K562 (cell line): ENCODE results near the gene XPO6. TPM values are rescaled to one million over a fixed set of nuclear protein-coding genes. Genes with fewer than 3 reads are reported as not detected.

ENCODE experiments used
- BCOR ChIP-seq: fragments of 450-650 bp; IDR thresholded peaks from 2 replicates; pipeline ENCODE4 v1.6.1; 2016
- ETV5 ChIP-seq: sonication (generic); formaldehyde crosslinking; IDR thresholded peaks from 2 replicates; pipeline ENCODE4 v1.4.0; 2020; ENCODE audit warnings: low read depth, mild to moderate bottlenecking, missing genetic modification reagents
- HSF4 ChIP-seq: fragments of 250-450 bp; sonication (Bioruptor Pico); IDR thresholded peaks from 2 replicates; pipeline ENCODE4 v2.1.2; 2022; ENCODE audit warnings: mild to moderate bottlenecking, moderate library complexity, borderline replicate concordance
- MAFG ChIP-seq: fragments of 450-650 bp; conservative IDR thresholded peaks from 2 replicates; pipeline ENCODE4 v1.6.1; 2016; ENCODE audit warnings: missing genetic modification characterization, missing compliant biosample characterization
- PML ChIP-seq: IDR thresholded peaks from 2 replicates; pipeline ENCODE4 v1.6.1; 2012; ENCODE audit warnings: low read length, inconsistent platforms
- RAD51 ChIP-seq: fragments of 450-650 bp; IDR thresholded peaks from 2 replicates; pipeline ENCODE4 v1.7.1; 2016; ENCODE audit warnings: low read depth, mild to moderate bottlenecking, borderline replicate concordance
- RUNX1 ChIP-seq: sonication (generic); IDR thresholded peaks from 2 replicates; pipeline ENCODE4 v1.6.1; 2016; ENCODE audit warnings: antibody characterized with exemption, low read depth
- SP2 ChIP-seq: IDR thresholded peaks from 2 replicates; pipeline ENCODE4 v1.6.1; 2011; ENCODE audit warnings: mild to moderate bottlenecking, low read depth, low read length, moderate library complexity; ENCODE audit not compliant: poor library complexity, severe bottlenecking; ENCODE audit errors: extremely low read depth
- TBP ChIP-seq: optimal IDR thresholded peaks from 2 replicates; pipeline ENCODE3; 2011; ENCODE audit warnings: low read depth, low read length, improper control_type of control experiment
- TOE1 ChIP-seq, 2 experiments: fragments of 450-650 bp in 1 of 2; sonication (generic) in 1 of 2; formaldehyde crosslinking in 1 of 2; IDR thresholded peaks; 2 replicates each; pipeline versions ENCODE4 v1.7.1 to v1.8.0; 2016 to 2022; ENCODE audit warnings: borderline replicate concordance in 2 of 2, mild to moderate bottlenecking in 2 of 2, antibody characterized with exemption in 1 of 2, inconsistent platforms in 1 of 2, low read depth in 1 of 2, missing genetic modification reagents in 1 of 2, moderate library complexity in 1 of 2
- XRCC5 ChIP-seq: fragments of 200-400 bp; formaldehyde crosslinking; IDR thresholded peaks from 2 replicates; pipeline ENCODE4 v1.6.1; 2017; ENCODE audit warnings: low read depth, mild to moderate bottlenecking, low read length
- ZKSCAN8 ChIP-seq: fragments of 200-800 bp; sonication (Bioruptor generic); IDR thresholded peaks from 2 replicates; pipeline ENCODE4 v1.6.1; 2016; ENCODE audit warnings: missing genetic modification characterization, missing compliant biosample characterization
- ZNF347 ChIP-seq: fragments of 450-650 bp; formaldehyde crosslinking; IDR thresholded peaks from 2 replicates; pipeline ENCODE4 v1.4.0; 2020; ENCODE audit warnings: low read depth, mild to moderate bottlenecking, moderate library complexity
- ZNF584 ChIP-seq: fragments of 200-800 bp; sonication (Bioruptor generic); IDR thresholded peaks from 2 replicates; pipeline ENCODE4 v1.6.1; 2016; ENCODE audit warnings: low read depth, mild to moderate bottlenecking, missing genetic modification characterization, missing compliant biosample characterization
- ZNF75A ChIP-seq: fragments of 450-650 bp; formaldehyde crosslinking; IDR thresholded peaks from 2 replicates; pipeline ENCODE4 v1.4.0; 2020; ENCODE audit warnings: mild to moderate bottlenecking
- polyA plus RNA-seq, 8 experiments: library from polyadenylated mRNA; depleted of rRNA in 4 of 8; stranded (reverse) in 5 of 8; unstranded in 3 of 8; fragments of >200 nt; fragmentation: Nextera tagmentation in 2 of 8; fragmentation: Illumina TruSeq in 1 of 8; extraction: Ambion mirVana in 2 of 8; extraction: Trizol in 1 of 8; gene quantifications; 2 replicates each; pipeline versions ENCODE4 v1.2.1 to v1.2.3, GENCODE V29; 2011 to 2014; ENCODE audit warnings: inconsistent platforms in 1 of 8, missing spikeins in 1 of 8
- total RNA-seq, 7 experiments: library from RNA; depleted of rRNA in 6 of 7; stranded (reverse); fragments of >200 nt in 6 of 7; fragmentation: Illumina TruSeq in 2 of 7; extraction: Trizol in 2 of 7; gene quantifications; 2 replicates each; pipeline versions ENCODE4 v1.2.1 to v1.2.3, GENCODE V29; 2011 to 2021; ENCODE audit warnings: low replicate concordance in 1 of 7
- TF ChIP-seq, protein P1 (sequence below): fragments of 150-350 bp; conservative IDR thresholded peaks from 2 replicates; pipeline ENCODE4 v1.6.1; 2014; ENCODE audit warnings: low read length
- TF ChIP-seq, protein P2 (sequence below): sonication (generic); formaldehyde crosslinking; IDR thresholded peaks from 2 replicates; pipeline ENCODE4 v1.8.1; 2023; ENCODE audit warnings: mild to moderate bottlenecking, missing genetic modification reagents
- TF ChIP-seq, protein P3 (sequence below): IDR thresholded peaks from 2 replicates; pipeline ENCODE4 v1.6.1; 2016; ENCODE audit warnings: missing genetic modification characterization, missing compliant biosample characterization
- TF ChIP-seq, protein P4 (sequence below): fragments of 250-450 bp; sonication (Bioruptor Pico); IDR thresholded peaks from 2 replicates; pipeline ENCODE4 v1.8.0; 2022; ENCODE audit warnings: moderate library complexity, mild to moderate bottlenecking, inconsistent platforms

Gene XPO6
- total and polyA plus RNA-seq, 9 of the 15 experiments (the other 6 are each of a cell fraction or from before 2014, with no cell fraction given): 11.2 to 196 (median 119) TPM

DNA sequence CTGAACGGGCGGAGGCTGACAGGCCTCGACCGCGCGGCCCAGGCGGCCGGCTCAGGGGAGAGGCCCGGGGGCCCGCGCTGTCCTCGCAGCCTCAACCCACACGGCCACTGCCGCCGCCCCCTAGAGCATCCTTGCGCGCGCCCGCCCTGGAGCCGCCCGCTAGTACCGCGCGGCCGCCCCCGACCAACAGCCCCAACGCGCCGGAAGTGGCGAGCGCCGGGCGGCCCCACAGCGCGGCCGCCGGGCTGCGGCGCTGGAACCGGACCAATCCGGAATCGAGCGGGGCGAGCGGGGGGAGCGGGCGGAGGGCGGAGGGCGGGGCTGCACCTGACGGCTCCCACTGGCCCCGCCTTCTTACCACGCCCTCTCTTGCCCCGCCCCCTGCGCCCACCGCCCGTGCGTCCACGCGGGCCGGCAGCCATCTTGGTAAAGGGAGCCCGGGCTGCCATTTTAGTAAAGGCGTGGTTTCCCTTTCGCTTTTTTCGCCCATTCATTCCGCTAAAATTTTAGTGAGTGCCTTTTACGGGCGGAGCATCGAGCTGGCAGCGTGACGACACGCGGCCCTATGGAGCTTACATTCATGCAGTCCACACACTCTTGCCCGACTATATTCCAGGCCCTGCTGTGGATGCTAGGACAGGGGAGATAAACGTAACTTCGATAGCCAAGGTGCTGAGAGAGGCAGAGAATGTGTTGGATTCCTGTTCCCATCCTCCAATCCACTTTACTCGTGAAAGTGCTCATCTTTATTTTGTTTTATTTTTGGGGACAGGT lies at the start of gene XPO6 (continued):
- TF ChIP-seq, protein P1, sequence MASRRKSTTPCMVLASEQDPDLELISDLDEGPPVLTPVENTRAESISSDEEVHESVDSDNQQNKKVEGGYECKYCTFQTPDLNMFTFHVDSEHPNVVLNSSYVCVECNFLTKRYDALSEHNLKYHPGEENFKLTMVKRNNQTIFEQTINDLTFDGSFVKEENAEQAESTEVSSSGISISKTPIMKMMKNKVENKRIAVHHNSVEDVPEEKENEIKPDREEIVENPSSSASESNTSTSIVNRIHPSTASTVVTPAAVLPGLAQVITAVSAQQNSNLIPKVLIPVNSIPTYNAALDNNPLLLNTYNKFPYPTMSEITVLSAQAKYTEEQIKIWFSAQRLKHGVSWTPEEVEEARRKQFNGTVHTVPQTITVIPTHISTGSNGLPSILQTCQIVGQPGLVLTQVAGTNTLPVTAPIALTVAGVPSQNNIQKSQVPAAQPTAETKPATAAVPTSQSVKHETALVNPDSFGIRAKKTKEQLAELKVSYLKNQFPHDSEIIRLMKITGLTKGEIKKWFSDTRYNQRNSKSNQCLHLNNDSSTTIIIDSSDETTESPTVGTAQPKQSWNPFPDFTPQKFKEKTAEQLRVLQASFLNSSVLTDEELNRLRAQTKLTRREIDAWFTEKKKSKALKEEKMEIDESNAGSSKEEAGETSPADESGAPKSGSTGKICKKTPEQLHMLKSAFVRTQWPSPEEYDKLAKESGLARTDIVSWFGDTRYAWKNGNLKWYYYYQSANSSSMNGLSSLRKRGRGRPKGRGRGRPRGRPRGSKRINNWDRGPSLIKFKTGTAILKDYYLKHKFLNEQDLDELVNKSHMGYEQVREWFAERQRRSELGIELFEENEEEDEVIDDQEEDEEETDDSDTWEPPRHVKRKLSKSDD: peak; percentile 96; the same call in 1 of the 2 replicates
- TF ChIP-seq ZKSCAN8 (no peak), MAFG (no peak), HSF4 (CRISPR knock-in tag) (no peak), PML (0 out of 2 replicates have a peak, but pooled peaks have one; percentile 20), XRCC5 (peak; percentile 61; the same call in 1 of the 2 replicates), TBP (no peak), RUNX1 (no peak), SP2 (no peak), ZNF584 (peak; percentile 95), BCOR (no peak), RAD51 (no peak; the same call in 1 of the 2 replicates), TOE1 (IDR thresholded peaks at IDR 0.05; ENCODE audit: borderline replicate concordance) (no peak), TOE1 (CRISPR knock-in tag; IDR thresholded peaks at IDR 0.05; ENCODE audit: borderline replicate concordance, low read depth) (no peak), ZNF75A (CRISPR knock-in tag) (no peak), ZNF347 (CRISPR knock-in tag) (no peak), ETV5 (CRISPR knock-in tag) (no peak)
- TF ChIP-seq, protein P2, sequence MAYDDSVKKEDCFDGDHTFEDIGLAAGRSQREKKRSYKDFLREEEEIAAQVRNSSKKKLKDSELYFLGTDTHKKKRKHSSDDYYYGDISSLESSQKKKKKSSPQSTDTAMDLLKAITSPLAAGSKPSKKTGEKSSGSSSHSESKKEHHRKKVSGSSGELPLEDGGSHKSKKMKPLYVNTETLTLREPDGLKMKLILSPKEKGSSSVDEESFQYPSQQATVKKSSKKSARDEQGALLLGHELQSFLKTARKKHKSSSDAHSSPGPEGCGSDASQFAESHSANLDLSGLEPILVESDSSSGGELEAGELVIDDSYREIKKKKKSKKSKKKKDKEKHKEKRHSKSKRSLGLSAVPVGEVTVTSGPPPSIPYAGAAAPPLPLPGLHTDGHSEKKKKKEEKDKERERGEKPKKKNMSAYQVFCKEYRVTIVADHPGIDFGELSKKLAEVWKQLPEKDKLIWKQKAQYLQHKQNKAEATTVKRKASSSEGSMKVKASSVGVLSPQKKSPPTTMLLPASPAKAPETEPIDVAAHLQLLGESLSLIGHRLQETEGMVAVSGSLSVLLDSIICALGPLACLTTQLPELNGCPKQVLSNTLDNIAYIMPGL (CRISPR knock-in tag): no peak
- TF ChIP-seq, protein P3, sequence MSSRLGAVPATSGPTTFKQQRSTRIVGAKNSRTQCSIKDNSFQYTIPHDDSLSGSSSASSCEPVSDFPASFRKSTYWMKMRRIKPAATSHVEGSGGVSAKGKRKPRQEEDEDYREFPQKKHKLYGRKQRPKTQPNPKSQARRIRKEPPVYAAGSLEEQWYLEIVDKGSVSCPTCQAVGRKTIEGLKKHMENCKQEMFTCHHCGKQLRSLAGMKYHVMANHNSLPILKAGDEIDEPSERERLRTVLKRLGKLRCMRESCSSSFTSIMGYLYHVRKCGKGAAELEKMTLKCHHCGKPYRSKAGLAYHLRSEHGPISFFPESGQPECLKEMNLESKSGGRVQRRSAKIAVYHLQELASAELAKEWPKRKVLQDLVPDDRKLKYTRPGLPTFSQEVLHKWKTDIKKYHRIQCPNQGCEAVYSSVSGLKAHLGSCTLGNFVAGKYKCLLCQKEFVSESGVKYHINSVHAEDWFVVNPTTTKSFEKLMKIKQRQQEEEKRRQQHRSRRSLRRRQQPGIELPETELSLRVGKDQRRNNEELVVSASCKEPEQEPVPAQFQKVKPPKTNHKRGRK (tag): no peak
- TF ChIP-seq, protein P4, sequence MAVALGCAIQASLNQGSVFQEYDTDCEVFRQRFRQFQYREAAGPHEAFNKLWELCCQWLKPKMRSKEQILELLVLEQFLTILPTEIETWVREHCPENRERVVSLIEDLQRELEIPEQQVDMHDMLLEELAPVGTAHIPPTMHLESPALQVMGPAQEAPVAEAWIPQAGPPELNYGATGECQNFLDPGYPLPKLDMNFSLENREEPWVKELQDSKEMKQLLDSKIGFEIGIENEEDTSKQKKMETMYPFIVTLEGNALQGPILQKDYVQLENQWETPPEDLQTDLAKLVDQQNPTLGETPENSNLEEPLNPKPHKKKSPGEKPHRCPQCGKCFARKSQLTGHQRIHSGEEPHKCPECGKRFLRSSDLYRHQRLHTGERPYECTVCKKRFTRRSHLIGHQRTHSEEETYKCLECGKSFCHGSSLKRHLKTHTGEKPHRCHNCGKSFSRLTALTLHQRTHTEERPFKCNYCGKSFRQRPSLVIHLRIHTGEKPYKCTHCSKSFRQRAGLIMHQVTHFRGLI (CRISPR knock-in tag): no peak
